ENCODE measurements around the gene FGF1.

The FGF1 gene

GRCh38 chr5:142572006-142572405, 113.9 kb downstream of the FGF1 start:
- no peak for DNase-seq (ENCODE audit: low read depth)

GRCh38 chr5:142571371-142571770, 114.5 kb downstream of the FGF1 start:
- DNase-seq (ENCODE audit: low read depth): no peak

GRCh38 chr5:142569905-142570304, 116.0 kb downstream of the FGF1 start:
- no peak for DNase-seq (ENCODE audit: low read depth)

- no peak for DNase-seq (ENCODE audit: low read depth)
These were observed 116.9 kb downstream of the FGF1 start for GRCh38 chr5:142568996-142569335.

- no peak for DNase-seq (ENCODE audit: low read depth)
These were observed 117.5 kb downstream of the FGF1 start for GRCh38 chr5:142568283-142568995.

GRCh38 chr5:142561486-142562097, 124.3 kb downstream of the FGF1 start:
- no peak for DNase-seq (ENCODE audit: low read depth)

GRCh38 chr5:142561029-142561428, 124.9 kb downstream of the FGF1 start:
- DNase-seq (ENCODE audit: low read depth): no peak

GRCh38 chr5:142552107-142552506, 133.8 kb downstream of the FGF1 start:
- DNase-seq (ENCODE audit: low read depth): no peak

- DNase-seq (ENCODE audit: low read depth): no peak
These were observed 134.4 kb downstream of the FGF1 start for GRCh38 chr5:142551338-142552067.

- DNase-seq (ENCODE audit: low read depth): no peak
These were observed 135.4 kb downstream of the FGF1 start for GRCh38 chr5:142550471-142550870.

- no peak for DNase-seq (ENCODE audit: low read depth)
These were observed 136.1 kb downstream of the FGF1 start for GRCh38 chr5:142549834-142550233.

- no peak for DNase-seq (ENCODE audit: low read depth)
These were observed 137.1 kb downstream of the FGF1 start for GRCh38 chr5:142548739-142549275.

GRCh38 chr5:142547445-142548380, 138.2 kb downstream of the FGF1 start:
- DNase-seq (ENCODE audit: low read depth): no peak

GRCh38 chr5:142545650-142546322, 140.1 kb downstream of the FGF1 start:
- no peak for DNase-seq (ENCODE audit: low read depth)

- no peak for DNase-seq (ENCODE audit: low read depth)
These were observed 140.8 kb downstream of the FGF1 start for GRCh38 chr5:142544946-142545649.

- DNase-seq (ENCODE audit: low read depth): no peak
These were observed 141.7 kb downstream of the FGF1 start for GRCh38 chr5:142544071-142544753.

GRCh38 chr5:142542906-142543305, 143.0 kb downstream of the FGF1 start:
- no peak for DNase-seq (ENCODE audit: low read depth)
